NOMO-1 (cell line): Measurements from ENCODE around the gene FICD.

Experiments used
- DNase-seq, 2 experiments: peaks; one replicate each; lab custom pipeline; 2025; ENCODE audit not compliant: unreplicated experiment in 2 of 2; lab: John Stamatoyannopoulos, UW

The FICD gene

DNA sequence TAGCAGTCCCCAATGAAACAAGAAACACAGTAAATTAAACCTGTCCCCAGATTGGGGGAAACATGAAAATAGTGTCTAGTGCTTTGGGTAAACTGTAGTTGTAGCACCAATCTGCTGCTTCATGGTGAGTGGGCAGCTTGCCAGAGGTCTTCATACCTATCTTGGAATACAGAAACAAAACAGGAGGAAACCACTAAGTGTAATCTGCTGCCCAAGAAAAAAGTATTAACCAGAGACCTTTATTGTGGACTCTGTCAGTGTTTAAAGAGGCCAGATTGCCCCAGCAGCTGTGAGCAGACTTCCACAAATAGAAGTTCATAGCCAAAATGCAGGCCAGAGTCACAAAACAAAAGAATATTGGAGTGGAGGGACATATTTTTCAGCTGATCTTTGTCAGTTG, 49.6 kb downstream of the FICD start:
- DNase-seq, result no peak

DNA sequence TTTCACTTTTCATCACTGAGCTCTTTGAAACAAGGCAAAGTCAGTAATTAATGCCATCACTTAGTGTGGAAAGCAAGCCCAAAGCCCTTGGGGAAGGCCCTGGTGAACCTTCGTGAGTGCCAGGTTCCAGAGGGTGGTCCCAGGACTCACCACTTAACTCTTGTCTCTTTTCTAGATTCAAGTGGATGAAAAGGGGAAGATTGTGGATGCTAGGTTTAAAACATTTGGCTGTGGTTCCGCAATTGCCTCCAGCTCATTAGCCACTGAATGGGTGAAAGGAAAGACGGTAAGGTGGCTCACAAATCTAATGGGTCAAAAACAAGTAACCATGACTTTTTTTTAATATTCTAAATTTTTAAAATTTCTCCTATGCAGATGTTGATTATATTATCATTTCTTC, 50.1 kb downstream of the FICD start:
- DNase-seq, result no peak

GRCh38 chr12:108565976-108566375, 50.9 kb downstream of the FICD start:
- no peak for DNase-seq

GRCh38 chr12:108566452-108566851, 51.4 kb downstream of the FICD start:
- DNase-seq, result no peak

DNA sequence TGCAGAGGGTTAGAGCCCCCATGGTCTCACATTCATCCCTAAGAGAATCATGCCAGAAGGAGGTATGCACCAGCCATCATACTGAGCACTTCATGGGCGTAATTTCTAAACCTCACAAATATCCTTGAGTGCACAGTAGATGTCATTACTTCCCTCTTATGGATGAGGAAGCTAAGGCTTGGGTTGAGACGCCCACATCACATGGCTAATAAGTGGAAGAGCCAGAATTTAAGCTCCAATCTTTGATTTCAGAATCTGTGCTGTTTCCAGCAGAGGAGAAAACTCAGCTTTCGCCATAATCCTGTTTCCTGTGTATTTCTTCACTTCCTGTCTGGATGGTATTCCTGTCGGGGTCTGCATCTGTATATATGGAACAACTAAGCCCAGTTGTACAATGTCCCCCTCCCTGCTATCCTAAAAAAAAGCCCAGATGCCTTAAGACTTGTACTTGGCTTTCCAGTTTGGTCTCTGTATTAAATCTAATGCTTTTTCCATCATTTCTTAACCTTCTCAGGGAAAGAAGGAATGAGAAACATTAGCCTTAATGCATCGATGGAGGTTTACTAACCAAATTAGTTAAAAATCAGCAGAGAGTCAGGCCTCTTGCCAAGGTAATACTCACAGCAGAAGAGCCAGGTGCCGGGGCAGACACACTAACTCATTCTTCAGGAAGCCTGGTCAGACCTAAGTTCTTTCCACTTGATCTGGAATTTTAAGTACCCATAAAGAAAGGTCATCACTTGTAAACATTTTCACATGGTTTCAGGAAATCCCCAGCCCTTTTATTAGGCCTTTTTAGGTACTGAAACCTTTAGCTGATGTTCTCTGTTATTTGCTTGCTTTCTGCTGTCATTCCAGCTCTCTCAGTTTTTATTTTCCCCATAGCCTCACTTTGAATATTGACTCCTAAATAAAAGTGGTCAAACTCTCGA, 52.6 kb downstream of the FICD start:
- no peak for DNase-seq

DNA sequence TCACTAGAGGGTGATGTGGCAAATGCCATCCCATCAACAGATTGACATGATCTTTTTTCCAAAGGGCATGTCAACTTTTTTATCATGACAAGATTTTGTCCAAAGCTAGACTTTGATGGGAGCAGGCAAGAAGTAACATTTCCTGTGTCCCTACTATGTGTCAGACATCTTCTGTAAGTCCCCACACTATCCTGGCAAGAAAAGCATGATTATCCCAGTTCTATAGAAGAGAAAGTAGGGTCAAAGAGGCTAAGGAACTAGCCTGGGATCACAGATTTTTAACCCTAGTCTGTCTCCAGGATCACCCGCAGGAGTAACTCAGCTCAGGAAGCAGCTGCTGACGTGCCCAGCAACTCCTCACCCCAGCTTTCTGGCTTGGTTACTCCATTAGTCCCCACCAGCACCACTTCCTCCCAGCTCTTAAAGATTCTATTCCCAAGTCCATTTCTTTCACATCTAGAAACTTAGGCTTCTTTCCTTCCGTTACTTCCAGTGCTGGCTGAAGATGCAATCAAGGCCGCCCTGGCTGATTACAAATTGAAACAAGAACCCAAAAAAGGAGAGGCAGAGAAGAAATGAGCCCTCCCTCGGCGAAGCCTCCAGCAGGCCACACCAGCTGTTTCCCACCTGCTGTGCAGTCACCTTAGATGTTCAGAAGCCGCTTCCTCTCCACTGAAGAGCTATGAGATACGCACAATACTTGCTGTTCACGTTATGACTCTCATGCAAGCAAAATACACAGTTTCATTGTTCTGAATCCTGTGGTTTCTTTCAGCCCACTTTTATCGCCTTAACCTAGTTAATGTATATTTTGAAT, 53.5 kb downstream of the FICD start:
- no peak for DNase-seq
